ENCODE data around the gene GABRG3. TPM values are rescaled to one million over a fixed set of nuclear protein-coding genes. Genes with fewer than 3 reads are reported as not detected.

The GABRG3 gene
- total and polyA plus RNA-seq, 4 donors = 0.02 to 0.19 TPM; not detected in 2

DNA sequence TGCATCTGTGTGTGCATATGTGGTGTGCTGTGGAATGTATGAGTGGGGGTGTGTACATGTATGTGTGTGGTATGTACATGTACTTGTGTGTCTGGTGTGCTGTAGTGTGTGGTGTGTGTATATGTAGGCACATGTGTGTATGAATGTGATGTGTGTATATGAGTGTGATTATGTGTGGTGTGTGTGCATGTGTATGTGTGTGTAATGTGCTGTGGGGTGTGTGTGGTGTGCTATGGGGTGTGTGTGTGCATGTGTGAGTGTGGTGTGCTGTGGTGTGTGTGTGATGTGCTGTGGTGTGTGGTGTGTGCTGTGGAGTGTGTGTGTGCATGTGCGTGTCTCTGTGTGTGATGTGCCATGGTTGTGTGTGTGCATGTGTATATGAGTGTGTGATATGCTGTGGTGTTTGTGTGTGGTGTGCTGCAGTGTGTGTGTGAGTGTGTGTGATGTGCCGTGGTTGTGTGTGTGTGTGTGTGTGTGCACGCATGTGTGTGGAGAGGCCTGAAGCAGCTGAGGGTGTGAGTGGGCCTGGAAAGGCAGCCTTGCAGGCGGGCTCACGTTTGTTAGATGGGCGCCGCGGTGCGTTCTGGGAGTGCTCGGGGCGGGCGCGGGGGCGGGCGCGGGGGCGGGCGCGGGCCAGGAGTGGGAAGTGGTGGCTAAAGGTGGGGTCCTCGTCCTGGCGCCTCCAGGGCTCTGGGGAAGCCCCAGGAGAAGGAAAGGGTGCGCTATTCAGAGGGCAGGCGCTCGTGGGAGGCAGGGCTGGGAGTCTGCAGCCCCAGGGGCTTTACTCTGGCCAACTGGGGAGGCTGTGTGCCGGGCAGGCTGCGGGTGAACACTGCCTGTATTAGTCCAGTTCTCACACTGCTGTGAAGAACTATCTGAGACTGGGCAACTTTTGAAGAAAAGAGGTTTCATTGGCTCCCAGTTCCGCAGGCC is 116.9 kb downstream of the GABRG3 start:
- no peak overlapping the region for H3K27ac ChIP-seq (ENCODE audit: low read depth in 1 of 2, low read length in 2 of 2)
- no peaks in the 10 kb centered on the region for H3K36me3 ChIP-seq (ENCODE audit: control insufficient read depth in 4 of 4, insufficient read depth in 3 of 4, low read depth in 1 of 4, low read length in 3 of 4)
- no peaks in the 10 kb centered on the region for H3K27me3 ChIP-seq (ENCODE audit: control insufficient read depth in 4 of 4, insufficient read depth in 4 of 4, low read length in 3 of 4)
- no peak for TF ChIP-seq HNF4A (conservative IDR thresholded peaks at IDR 0.05)
- TF ChIP-seq, protein P1, sequence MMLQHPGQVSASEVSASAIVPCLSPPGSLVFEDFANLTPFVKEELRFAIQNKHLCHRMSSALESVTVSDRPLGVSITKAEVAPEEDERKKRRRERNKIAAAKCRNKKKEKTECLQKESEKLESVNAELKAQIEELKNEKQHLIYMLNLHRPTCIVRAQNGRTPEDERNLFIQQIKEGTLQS (IDR thresholded peaks at IDR 0.05) = no peak
- no peak for TF ChIP-seq TAF1 (conservative IDR thresholded peaks at IDR 0.05)
- TF ChIP-seq HNF4G (IDR thresholded peaks at IDR 0.05) = no peak
- TF ChIP-seq, protein P2, sequence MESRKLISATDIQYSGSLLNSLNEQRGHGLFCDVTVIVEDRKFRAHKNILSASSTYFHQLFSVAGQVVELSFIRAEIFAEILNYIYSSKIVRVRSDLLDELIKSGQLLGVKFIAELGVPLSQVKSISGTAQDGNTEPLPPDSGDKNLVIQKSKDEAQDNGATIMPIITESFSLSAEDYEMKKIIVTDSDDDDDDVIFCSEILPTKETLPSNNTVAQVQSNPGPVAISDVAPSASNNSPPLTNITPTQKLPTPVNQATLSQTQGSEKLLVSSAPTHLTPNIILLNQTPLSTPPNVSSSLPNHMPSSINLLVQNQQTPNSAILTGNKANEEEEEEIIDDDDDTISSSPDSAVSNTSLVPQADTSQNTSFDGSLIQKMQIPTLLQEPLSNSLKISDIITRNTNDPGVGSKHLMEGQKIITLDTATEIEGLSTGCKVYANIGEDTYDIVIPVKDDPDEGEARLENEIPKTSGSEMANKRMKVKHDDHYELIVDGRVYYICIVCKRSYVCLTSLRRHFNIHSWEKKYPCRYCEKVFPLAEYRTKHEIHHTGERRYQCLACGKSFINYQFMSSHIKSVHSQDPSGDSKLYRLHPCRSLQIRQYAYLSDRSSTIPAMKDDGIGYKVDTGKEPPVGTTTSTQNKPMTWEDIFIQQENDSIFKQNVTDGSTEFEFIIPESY (IDR thresholded peaks at IDR 0.05) = no peak
- no peak for TF ChIP-seq FOXA1 (IDR thresholded peaks at IDR 0.05)
- no peak for TF ChIP-seq JUND (IDR thresholded peaks at IDR 0.05)
- TF ChIP-seq EGR1 (IDR thresholded peaks at IDR 0.05; ENCODE audit: low read depth in 2 of 2) = no peak
- no peak for TF ChIP-seq FOXA2 (IDR thresholded peaks at IDR 0.05)
- TF ChIP-seq, protein P3, sequence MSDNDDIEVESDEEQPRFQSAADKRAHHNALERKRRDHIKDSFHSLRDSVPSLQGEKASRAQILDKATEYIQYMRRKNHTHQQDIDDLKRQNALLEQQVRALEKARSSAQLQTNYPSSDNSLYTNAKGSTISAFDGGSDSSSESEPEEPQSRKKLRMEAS (IDR thresholded peaks at IDR 0.05) = no peak
- TF ChIP-seq, protein P4, sequence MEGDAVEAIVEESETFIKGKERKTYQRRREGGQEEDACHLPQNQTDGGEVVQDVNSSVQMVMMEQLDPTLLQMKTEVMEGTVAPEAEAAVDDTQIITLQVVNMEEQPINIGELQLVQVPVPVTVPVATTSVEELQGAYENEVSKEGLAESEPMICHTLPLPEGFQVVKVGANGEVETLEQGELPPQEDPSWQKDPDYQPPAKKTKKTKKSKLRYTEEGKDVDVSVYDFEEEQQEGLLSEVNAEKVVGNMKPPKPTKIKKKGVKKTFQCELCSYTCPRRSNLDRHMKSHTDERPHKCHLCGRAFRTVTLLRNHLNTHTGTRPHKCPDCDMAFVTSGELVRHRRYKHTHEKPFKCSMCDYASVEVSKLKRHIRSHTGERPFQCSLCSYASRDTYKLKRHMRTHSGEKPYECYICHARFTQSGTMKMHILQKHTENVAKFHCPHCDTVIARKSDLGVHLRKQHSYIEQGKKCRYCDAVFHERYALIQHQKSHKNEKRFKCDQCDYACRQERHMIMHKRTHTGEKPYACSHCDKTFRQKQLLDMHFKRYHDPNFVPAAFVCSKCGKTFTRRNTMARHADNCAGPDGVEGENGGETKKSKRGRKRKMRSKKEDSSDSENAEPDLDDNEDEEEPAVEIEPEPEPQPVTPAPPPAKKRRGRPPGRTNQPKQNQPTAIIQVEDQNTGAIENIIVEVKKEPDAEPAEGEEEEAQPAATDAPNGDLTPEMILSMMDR (IDR thresholded peaks at IDR 0.05; ENCODE audit: low read depth, low read length, missing input control) = no peak
- TF ChIP-seq RXRA (IDR thresholded peaks at IDR 0.05) = no peak
- no peak for TF ChIP-seq SP1 (IDR thresholded peaks at IDR 0.05)
- TF ChIP-seq NR2F2 (IDR thresholded peaks at IDR 0.05) = no peak
- TF ChIP-seq GABPA (IDR thresholded peaks at IDR 0.05 in 1 of 2, conservative IDR thresholded peaks at IDR 0.05 in 1 of 2) = no peak
- peaks cover 0 to 4% (median 0%) of the 10 kb centered on the region in 4 donors for H3K9me3 ChIP-seq (ENCODE audit: control insufficient read depth in 4 of 4, low read length in 3 of 4)
- WGBS = 97% methylated on average over 27 of the region's 27 CpGs
- H3K9ac ChIP-seq (ENCODE audit: low read depth in 1 of 2, low read length in 2 of 2) = no peak overlapping the region
- no peak overlapping the region for H3K4me3 ChIP-seq (ENCODE audit: low read depth in 1 of 3, low read length in 3 of 3)
- H3K4me1 ChIP-seq (ENCODE audit: control insufficient read depth in 4 of 4, insufficient read depth in 4 of 4, low read length in 3 of 4) = no peaks in the 10 kb centered on the region
- DNase-seq (ENCODE audit: low spot score) = no peak

DNA sequence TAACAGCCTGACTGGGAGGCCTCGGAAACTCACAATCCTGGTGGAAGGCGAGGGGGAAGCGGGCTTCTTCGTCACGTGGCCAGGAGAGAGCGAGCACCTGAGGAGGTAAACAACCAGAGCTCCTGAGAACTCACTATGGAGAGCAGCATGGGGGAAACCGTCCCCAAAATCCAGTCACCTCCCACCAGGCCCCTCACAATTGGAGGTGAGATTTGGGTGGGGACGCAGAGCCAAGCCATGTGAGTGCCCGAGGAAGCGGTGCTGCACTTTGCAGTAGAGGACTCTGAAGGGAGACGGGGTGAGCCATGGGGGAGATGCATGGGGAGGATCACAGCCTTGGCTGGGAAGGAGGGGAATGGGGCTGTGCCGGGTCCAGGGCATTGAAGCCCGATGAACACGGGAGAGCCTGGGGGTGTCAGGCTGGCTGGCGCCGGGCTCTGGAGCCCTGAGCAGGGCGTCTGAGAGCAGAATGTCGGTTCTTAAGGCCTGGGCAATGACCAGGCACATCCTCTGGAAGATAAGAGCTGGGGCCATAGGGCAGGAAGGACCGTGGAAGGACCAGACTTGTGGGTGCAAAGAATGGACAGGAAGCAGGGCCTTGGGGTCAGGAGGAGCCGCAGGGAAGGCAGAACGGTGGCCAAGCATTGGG is 117.7 kb downstream of the GABRG3 start:
- Histone ChIP-seq H3K9me3 (ENCODE audit: control insufficient read depth in 4 of 4, low read length in 3 of 4) (peaks cover 0 to 4% (median 0%) of the 10 kb centered on the region in 4 donors), H3K9ac (ENCODE audit: low read depth in 1 of 2, low read length in 2 of 2) (no peak overlapping the region), H3K4me3 (ENCODE audit: low read depth in 1 of 3, low read length in 3 of 3) (no peak overlapping the region), H3K27me3 (ENCODE audit: control insufficient read depth in 4 of 4, insufficient read depth in 4 of 4, low read length in 3 of 4) (no peaks in the 10 kb centered on the region), H3K27ac (ENCODE audit: low read depth in 1 of 2, low read length in 2 of 2) (no peak overlapping the region), H3K36me3 (ENCODE audit: control insufficient read depth in 4 of 4, insufficient read depth in 3 of 4, low read depth in 1 of 4, low read length in 3 of 4) (no peaks in the 10 kb centered on the region), H3K4me1 (ENCODE audit: control insufficient read depth in 4 of 4, insufficient read depth in 4 of 4, low read length in 3 of 4) (no peaks in the 10 kb centered on the region)
- no peak for DNase-seq (ENCODE audit: low spot score)
- WGBS = 88% methylated on average over 21 of the region's 21 CpGs
- TF ChIP-seq RXRA (IDR thresholded peaks at IDR 0.05) (no peak), YY1 (IDR thresholded peaks at IDR 0.05) (no peak), JUND (IDR thresholded peaks at IDR 0.05) (no peak), RAD21 (IDR thresholded peaks at IDR 0.05) (no peak), FOXA1 (IDR thresholded peaks at IDR 0.05) (no peak)
- TF ChIP-seq, protein P5, sequence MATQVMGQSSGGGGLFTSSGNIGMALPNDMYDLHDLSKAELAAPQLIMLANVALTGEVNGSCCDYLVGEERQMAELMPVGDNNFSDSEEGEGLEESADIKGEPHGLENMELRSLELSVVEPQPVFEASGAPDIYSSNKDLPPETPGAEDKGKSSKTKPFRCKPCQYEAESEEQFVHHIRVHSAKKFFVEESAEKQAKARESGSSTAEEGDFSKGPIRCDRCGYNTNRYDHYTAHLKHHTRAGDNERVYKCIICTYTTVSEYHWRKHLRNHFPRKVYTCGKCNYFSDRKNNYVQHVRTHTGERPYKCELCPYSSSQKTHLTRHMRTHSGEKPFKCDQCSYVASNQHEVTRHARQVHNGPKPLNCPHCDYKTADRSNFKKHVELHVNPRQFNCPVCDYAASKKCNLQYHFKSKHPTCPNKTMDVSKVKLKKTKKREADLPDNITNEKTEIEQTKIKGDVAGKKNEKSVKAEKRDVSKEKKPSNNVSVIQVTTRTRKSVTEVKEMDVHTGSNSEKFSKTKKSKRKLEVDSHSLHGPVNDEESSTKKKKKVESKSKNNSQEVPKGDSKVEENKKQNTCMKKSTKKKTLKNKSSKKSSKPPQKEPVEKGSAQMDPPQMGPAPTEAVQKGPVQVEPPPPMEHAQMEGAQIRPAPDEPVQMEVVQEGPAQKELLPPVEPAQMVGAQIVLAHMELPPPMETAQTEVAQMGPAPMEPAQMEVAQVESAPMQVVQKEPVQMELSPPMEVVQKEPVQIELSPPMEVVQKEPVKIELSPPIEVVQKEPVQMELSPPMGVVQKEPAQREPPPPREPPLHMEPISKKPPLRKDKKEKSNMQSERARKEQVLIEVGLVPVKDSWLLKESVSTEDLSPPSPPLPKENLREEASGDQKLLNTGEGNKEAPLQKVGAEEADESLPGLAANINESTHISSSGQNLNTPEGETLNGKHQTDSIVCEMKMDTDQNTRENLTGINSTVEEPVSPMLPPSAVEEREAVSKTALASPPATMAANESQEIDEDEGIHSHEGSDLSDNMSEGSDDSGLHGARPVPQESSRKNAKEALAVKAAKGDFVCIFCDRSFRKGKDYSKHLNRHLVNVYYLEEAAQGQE (IDR thresholded peaks at IDR 0.05) = no peak
- TF ChIP-seq, protein P2 (IDR thresholded peaks at IDR 0.05) = no peak
- TF ChIP-seq, protein P4 (IDR thresholded peaks at IDR 0.05; ENCODE audit: low read depth, low read length, missing input control) = no peak

Data from liver (tissue), 9 donors.